ENCODE results near the gene LRFN4. TPM values are rescaled to one million over a fixed set of nuclear protein-coding genes. Genes with fewer than 3 reads are reported as not detected.

LRFN4 gene
- total RNA-seq, 1 experiment from 2014 or later: 66.7 TPM

- H4K5ac ChIP-seq (ENCODE audit: insufficient read length, low read depth, low read length): no peak overlapping the region
- no peak overlapping the region for H2BK120ac ChIP-seq (ENCODE audit: low read depth, low read length, poor library complexity, severe bottlenecking)
- H3K18ac ChIP-seq (ENCODE audit: insufficient read length, low read depth, low read length): no peak overlapping the region
- H4K8ac ChIP-seq (replicated peaks; ENCODE audit: insufficient read length, low read depth, low read length): no peak overlapping the region
- H3K27me3 Mint-ChIP-seq (ENCODE audit: low read depth): peaks cover 3% of the 10 kb centered on the region
- H3K9me3 Mint-ChIP-seq: no peaks in the 10 kb centered on the region
- H3K4me3 Mint-ChIP-seq: no peak overlapping the region
- DNase-seq: no peak
- H3K4ac ChIP-seq (ENCODE audit: low read depth, low read length): no peak overlapping the region
- no peaks in the 10 kb centered on the region for H3K79me1 ChIP-seq (ENCODE audit: insufficient read depth, low read depth, low read length, poor library complexity, severe bottlenecking)
- H3K56ac ChIP-seq (ENCODE audit: insufficient read length, low read depth, low read length): no peak overlapping the region
- no peaks in the 10 kb centered on the region for H3K9me3 ChIP-seq (ENCODE audit: control insufficient read depth, low read depth, low read length)
- no peak overlapping the region for H3K23ac ChIP-seq (ENCODE audit: insufficient read length, low read depth, low read length)
- H3K4me2 ChIP-seq (ENCODE audit: insufficient read depth, insufficient read length, low read length): no peak overlapping the region
- no peak overlapping the region for H3K9ac ChIP-seq (ENCODE audit: extremely low read depth, insufficient read length, low read length)
- H3K27ac Mint-ChIP-seq: peak overlapping the region in 1 of 3 experiments; percentile 49; a peak in 2 of 7 replicates
- no peak overlapping the region for H3K27ac ChIP-seq (ENCODE audit: insufficient read length, low read depth, low read length)
- peaks cover 12 to 15% of the 10 kb centered on the region in 2 experiments for H3K4me1 Mint-ChIP-seq
- peaks cover 2% of the 10 kb centered on the region for H3K23me2 ChIP-seq (ENCODE audit: insufficient read length, low read depth, low read length, poor library complexity, severe bottlenecking)
- no peaks in the 10 kb centered on the region for H4K20me1 ChIP-seq (ENCODE audit: control insufficient read depth, insufficient read depth, insufficient read length)
- no peak overlapping the region for H3K14ac ChIP-seq (ENCODE audit: insufficient read depth, low read length)
- no CpG with 5 or more reads among the region's 23 CpGs for WGBS (ENCODE audit: extremely low coverage, insufficient read length, low lambda C conversion rate)
- H3K27me3 ChIP-seq (ENCODE audit: insufficient read depth, low read length): no peaks in the 10 kb centered on the region
- H3K36me3 Mint-ChIP-seq (ENCODE audit: insufficient read depth in 1 of 3, low read depth in 3 of 3): peaks cover 0 to 32% (median 24%) of the 10 kb centered on the region in 3 experiments; a peak in 5 of 7 replicates
- H4K91ac ChIP-seq (ENCODE audit: insufficient read length, low read depth, low read length): no peak overlapping the region
- no peak overlapping the region for H2BK20ac ChIP-seq (ENCODE audit: low read depth, low read length, poor library complexity, severe bottlenecking)
- H3K4me1 ChIP-seq (ENCODE audit: insufficient read depth, low read length): no peaks in the 10 kb centered on the region
- TF ChIP-seq CTCF (conservative IDR thresholded peaks at IDR 0.05): no peak
- H2BK5ac ChIP-seq (ENCODE audit: insufficient read length, low read length): no peak overlapping the region
- H2BK15ac ChIP-seq (ENCODE audit: low read depth, low read length): no peak overlapping the region
- H3T11ph ChIP-seq (ENCODE audit: low read length): no peak overlapping the region
- H2BK12ac ChIP-seq (ENCODE audit: insufficient read length, low read depth, low read length): no peak overlapping the region
- H2AFZ ChIP-seq (ENCODE audit: low read length): no peak overlapping the region
- H2AK5ac ChIP-seq (ENCODE audit: insufficient read length, low read length): no peak overlapping the region
- no peaks in the 10 kb centered on the region for H3K79me2 ChIP-seq (ENCODE audit: insufficient read depth, low read length)
Observed at GRCh38 chr11:66850588-66851238, 6.2 kb upstream of the LRFN4 start.

Data from H9 (cell line).